Activated CD8-positive, alpha-beta memory T cell treated with anti-CD3 and anti-CD28 coated beads, Interleukin-2, amount 50 U/mL, for 24 hours (primary cell): ENCODE data around the gene ABCG2.

Experiments used
- DNase-seq: peaks from one replicate; pipeline ENCODE4 v3.0.0-alpha.2; 2020; ENCODE audit errors: extremely low read depth

ABCG2 gene

GRCh38 chr4:88158489-88159228, at the start of gene ABCG2:
Gene ABCG2 (minus strand): TSS chr4:88158639. CDS start chr4:88139995, 18,644 bp downstream.
- DNase-seq = no peak

GRCh38 chr4:88208156-88208555, 49.7 kb upstream of the ABCG2 start:
- no peak for DNase-seq

DNA sequence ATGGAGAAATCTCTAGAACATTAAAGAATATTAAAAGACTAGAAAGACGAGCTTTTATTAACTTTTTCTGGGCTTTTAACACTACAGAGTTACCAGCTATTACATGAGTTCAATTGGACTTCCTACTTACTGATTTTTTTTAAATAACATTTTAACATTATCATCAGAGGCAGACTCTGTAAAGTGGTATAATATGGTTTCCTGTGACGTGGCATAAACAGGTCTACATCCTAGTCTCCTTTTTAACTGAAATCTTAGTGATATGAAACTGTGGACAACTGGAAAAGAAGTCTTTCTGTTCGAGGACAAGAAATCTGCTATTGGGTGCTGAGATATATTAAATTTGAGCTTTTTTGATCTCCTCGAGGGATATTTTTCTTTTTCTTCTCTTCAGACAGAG, 48.7 kb upstream of the ABCG2 start:
- no peak for DNase-seq

- DNase-seq = no peak
Observed at GRCh38 chr4:88204882-88205281, 46.4 kb upstream of the ABCG2 start.

- no peak for DNase-seq
Observed at GRCh38 chr4:88202443-88202842, 44.0 kb upstream of the ABCG2 start.

- DNase-seq = no peak
Observed at GRCh38 chr4:88200186-88200585, 41.7 kb upstream of the ABCG2 start.

DNA sequence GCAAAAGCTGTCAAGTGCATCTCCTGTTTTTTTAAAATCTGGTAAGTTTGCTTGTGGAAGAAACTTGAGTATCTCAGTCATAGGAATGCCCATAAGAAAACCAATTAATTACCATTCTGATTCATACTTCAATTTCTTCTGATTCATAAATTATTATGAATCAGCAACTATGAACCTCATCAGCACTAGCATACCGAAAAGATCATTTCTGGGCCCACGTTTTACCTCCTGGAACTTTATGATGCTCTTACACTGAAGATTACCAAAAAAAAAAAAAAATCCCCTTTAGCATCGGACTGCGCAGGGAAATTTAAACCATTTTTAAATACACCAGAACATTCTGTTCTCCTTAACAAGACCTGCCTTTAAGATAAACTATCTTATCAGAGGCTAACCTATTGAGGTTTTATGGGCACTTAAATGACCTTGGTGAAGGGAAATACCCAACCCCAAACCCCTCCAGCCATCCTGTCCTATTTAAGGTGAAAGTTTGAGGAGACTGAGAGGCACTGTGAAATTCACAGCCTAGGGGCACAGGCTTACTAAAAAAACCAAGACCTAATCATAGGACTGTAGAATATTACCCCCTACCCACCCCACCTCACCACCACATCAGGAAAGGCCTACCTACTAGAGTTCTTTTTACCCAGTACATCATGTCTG, 38.2 kb upstream of the ABCG2 start:
- DNase-seq = no peak

GRCh38 chr4:88196013-88196365, 37.5 kb upstream of the ABCG2 start:
- DNase-seq = no peak

- DNase-seq = no peak
Observed at GRCh38 chr4:88195328-88196012, 37.0 kb upstream of the ABCG2 start.

DNA sequence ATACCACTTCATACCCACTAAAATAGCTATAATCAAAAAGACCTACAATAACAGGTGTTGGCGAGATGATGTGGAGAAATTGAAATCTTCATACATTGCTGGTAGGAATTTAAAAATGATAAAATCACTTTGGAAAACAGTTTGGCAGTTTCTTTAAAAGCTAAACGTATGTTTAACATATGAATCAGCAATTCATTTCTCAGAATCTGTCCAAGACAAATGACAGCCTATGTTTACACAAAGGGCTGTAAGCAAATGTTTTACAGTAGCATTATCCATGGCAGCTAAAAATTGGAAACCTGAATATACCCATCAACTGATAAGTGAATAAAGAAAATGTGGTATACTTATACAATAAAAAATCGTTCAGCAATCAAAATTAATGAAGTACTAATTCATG, 33.0 kb upstream of the ABCG2 start:
- DNase-seq = no peak

DNA sequence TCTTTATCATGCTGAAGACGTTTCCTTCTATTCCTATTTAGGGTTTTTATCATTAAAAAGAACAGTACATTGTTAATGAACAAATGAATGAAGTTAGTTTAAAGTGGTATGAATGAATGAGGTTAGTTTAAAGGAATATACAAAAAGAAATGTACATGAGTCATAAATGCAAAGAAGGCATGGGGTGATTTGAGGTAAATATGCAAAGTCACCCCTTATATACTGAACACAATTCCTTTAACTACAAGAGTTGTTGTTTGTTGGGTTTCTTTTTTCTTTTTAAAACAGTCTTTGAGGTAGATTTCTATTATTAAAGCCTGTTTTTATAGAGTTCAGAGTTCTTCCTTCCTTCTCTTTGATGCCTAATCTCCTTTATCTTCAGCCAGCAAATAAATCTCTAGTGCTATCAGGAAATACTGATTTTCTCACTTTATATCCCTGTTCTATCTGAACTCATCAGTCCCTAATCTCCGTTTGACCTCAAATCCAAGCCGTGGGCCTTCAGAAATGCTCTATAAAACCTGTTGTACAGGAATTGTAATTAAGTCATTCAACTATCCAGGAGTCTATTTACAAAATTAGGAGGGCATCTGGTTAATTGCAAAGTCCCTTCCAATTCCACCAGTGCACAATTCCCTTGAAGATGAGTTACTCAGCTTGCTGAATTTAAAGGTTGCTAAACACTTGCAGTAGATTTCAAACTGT, 31.6 kb upstream of the ABCG2 start:
- no peak for DNase-seq

DNA sequence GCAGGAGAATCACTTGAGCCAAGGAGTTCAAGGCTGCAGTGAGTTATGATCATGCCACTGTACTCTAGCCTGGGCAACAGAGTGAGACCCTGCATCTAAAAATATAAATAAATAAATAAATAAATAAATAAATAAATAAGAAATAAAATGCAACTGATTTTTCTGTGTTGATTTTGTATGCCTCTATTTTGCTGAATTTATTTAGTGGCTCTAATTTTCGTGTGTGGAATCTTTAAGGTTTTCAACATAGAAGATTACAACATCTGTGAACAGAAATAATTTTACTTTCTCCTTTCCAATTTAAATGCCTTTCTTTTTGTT, 30.9 kb upstream of the ABCG2 start:
- DNase-seq = no peak

- no peak for DNase-seq
Observed at GRCh38 chr4:88188738-88189417, 30.4 kb upstream of the ABCG2 start.

- no peak for DNase-seq
Observed at GRCh38 chr4:88187766-88188165, 29.3 kb upstream of the ABCG2 start.

DNA sequence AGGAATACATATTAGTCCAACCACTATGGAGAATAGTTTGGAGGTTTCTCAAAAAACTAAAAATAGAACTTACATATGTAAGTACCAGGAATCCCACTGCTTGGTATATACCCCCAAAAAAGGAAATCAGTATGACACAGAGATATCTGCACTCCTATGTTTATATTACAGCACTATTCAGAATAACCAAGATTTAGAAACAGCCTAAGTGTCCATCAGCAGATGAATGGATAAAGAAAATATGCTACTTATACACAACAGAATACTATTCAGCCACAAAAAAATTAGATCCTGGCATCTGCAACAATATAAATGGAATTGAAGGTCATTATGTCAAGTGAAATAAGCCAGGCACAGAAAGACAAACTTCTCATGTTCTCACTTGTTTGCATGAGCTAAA, 27.5 kb upstream of the ABCG2 start:
- DNase-seq = no peak

- DNase-seq = no peak
Observed at GRCh38 chr4:88179261-88179660, 20.8 kb upstream of the ABCG2 start.

- no peak for DNase-seq
Observed at GRCh38 chr4:88178626-88179231, 20.3 kb upstream of the ABCG2 start.

GRCh38 chr4:88177983-88178625, 19.7 kb upstream of the ABCG2 start:
- DNase-seq = no peak

DNA sequence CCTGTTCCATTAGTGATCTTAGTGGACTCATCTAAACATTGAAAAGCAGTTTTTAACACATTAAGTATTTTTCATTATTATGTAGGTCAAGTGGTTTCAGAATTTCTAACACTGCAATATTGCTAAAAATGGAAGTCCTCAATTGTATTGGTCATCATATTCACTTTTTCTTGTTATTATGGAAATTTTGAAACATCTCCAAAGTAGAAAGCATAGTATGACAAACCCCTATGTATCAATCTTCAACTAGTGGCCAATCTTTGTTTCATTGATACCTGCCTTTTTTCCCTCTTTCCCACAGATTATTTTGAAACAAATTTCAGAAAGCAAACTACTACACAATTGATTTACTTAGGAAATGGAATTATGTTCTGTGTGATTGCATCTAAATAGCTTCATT, 14.5 kb upstream of the ABCG2 start:
- no peak for DNase-seq

- no peak for DNase-seq
Observed at GRCh38 chr4:88171206-88171605, 12.8 kb upstream of the ABCG2 start.

DNA sequence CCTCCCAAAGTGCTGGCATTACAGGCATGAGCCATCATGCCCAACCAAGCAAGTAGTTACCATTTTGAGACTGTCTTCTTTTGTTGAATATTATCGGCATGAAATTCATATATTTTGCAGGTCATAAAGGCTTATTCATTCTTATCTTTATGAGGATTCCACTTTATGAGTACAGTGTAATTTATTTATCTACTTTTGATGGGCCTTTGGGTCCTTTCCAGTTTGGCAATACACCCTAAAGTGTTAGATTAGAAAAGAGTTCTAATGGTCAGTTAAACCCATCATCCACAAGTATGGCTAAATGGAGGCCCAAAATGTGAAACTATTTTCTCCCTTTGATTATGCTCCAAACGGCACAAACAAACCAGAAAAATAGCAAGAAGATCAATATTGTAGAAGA, 10.9 kb upstream of the ABCG2 start:
- no peak for DNase-seq
